ENCODE measurements around the gene WNT11. TPM values are rescaled to one million over a fixed set of nuclear protein-coding genes. Genes with fewer than 3 reads are reported as not detected.
A peak's percentile ranks its signal among the peaks of the same experiment; 100 is the strongest.

Gene WNT11
- total RNA-seq, 1 donor from 2014 or later: 4.1 TPM

GRCh38 chr11:76234416-76235232, 28.3 kb upstream of the WNT11 start:
- Mint-ChIP-seq H3K27ac (ENCODE audit: unreplicated experiment) (peak overlapping the region; percentile 86), H3K9me3 (ENCODE audit: unreplicated experiment) (no peaks in the 10 kb centered on the region), H3K36me3 (ENCODE audit: unreplicated experiment) (no peaks in the 10 kb centered on the region), H3K4me1 (ENCODE audit: unreplicated experiment) (peaks cover 26% of the 10 kb centered on the region), H3K4me3 (ENCODE audit: unreplicated experiment) (peak overlapping the region; percentile 98), H3K27me3 (ENCODE audit: unreplicated experiment) (peaks cover 9% of the 10 kb centered on the region)
- no peak for TF ChIP-seq CTCF (IDR thresholded peaks at IDR 0.05)
- DNase-seq (ENCODE audit: extremely low spot score, unreplicated experiment): no peak

GRCh38 chr11:76234021-76234415, 27.7 kb upstream of the WNT11 start:
- Mint-ChIP-seq H3K27me3 (ENCODE audit: unreplicated experiment) (peaks cover 9% of the 10 kb centered on the region), H3K9me3 (ENCODE audit: unreplicated experiment) (no peaks in the 10 kb centered on the region), H3K36me3 (ENCODE audit: unreplicated experiment) (no peaks in the 10 kb centered on the region), H3K4me3 (ENCODE audit: unreplicated experiment) (peak overlapping the region; percentile 98), H3K4me1 (ENCODE audit: unreplicated experiment) (peaks cover 26% of the 10 kb centered on the region), H3K27ac (ENCODE audit: unreplicated experiment) (peak overlapping the region; percentile 86)
- DNase-seq (ENCODE audit: extremely low spot score, unreplicated experiment): no peak
- no peak for TF ChIP-seq CTCF (IDR thresholded peaks at IDR 0.05)

GRCh38 chr11:76233196-76233921, 27.1 kb upstream of the WNT11 start:
- H3K4me1 Mint-ChIP-seq (ENCODE audit: unreplicated experiment): peaks cover 26% of the 10 kb centered on the region
- H3K27ac Mint-ChIP-seq (ENCODE audit: unreplicated experiment): no peak overlapping the region
- no peaks in the 10 kb centered on the region for H3K9me3 Mint-ChIP-seq (ENCODE audit: unreplicated experiment)
- H3K36me3 Mint-ChIP-seq (ENCODE audit: unreplicated experiment): no peaks in the 10 kb centered on the region
- no peak for DNase-seq (ENCODE audit: extremely low spot score, unreplicated experiment)
- peaks cover 9% of the 10 kb centered on the region for H3K27me3 Mint-ChIP-seq (ENCODE audit: unreplicated experiment)
- peak overlapping the region; percentile 45 for H3K4me3 Mint-ChIP-seq (ENCODE audit: unreplicated experiment)
- TF ChIP-seq CTCF (IDR thresholded peaks at IDR 0.05): no peak

- no peak for DNase-seq (ENCODE audit: extremely low spot score, unreplicated experiment)
- peaks cover 9% of the 10 kb centered on the region for H3K27me3 Mint-ChIP-seq (ENCODE audit: unreplicated experiment)
- H3K4me3 Mint-ChIP-seq (ENCODE audit: unreplicated experiment): no peak overlapping the region
- no peak for TF ChIP-seq CTCF (IDR thresholded peaks at IDR 0.05)
- H3K4me1 Mint-ChIP-seq (ENCODE audit: unreplicated experiment): peaks cover 26% of the 10 kb centered on the region
- no peak overlapping the region for H3K27ac Mint-ChIP-seq (ENCODE audit: unreplicated experiment)
- no peaks in the 10 kb centered on the region for H3K36me3 Mint-ChIP-seq (ENCODE audit: unreplicated experiment)
- H3K9me3 Mint-ChIP-seq (ENCODE audit: unreplicated experiment): no peaks in the 10 kb centered on the region
Measured at GRCh38 chr11:76232026-76232665, 25.8 kb upstream of the WNT11 start.
